ENCODE measurements around the gene SVOPL.
"Not testable (repeated sequence)": the region's sequence is repeated elsewhere in the genome, so short reads cannot be mapped to it uniquely, and the experiment has no call there.

The SVOPL gene

GRCh38 chr7:138735399-138735798 lies 34.2 kb upstream of the SVOPL start:
- H3K36me3 ChIP-seq (ENCODE audit: insufficient read depth, low read length), result no peaks in the 10 kb centered on the region
- H3K79me2 ChIP-seq (ENCODE audit: insufficient read depth, low read length), result no peaks in the 10 kb centered on the region
- no peaks in the 10 kb centered on the region for H4K20me1 ChIP-seq (ENCODE audit: insufficient read depth, low read length)
- no peaks in the 10 kb centered on the region for H3K4me1 ChIP-seq (ENCODE audit: insufficient read depth, low read length)
- H2AFZ ChIP-seq (ENCODE audit: low read depth, low read length), result no peak overlapping the region
- no peak overlapping the region for H3K27ac ChIP-seq (ENCODE audit: low read length)
- DNase-seq (no peak), ATAC-seq (ENCODE audit: insufficient read depth, low read depth) (no peak)
- H3K4me3 ChIP-seq (ENCODE audit: low read depth in 1 of 2, low read length in 2 of 2), result no peak overlapping the region
- peaks cover 4% of the 10 kb centered on the region for H3K9me3 ChIP-seq (ENCODE audit: insufficient read depth, low read length, severe bottlenecking)
- TF ChIP-seq EZH2 (IDR thresholded peaks at IDR 0.05; ENCODE audit: borderline replicate concordance, low read depth, low read length, severe bottlenecking), result no peak
- TF ChIP-seq, protein P1, sequence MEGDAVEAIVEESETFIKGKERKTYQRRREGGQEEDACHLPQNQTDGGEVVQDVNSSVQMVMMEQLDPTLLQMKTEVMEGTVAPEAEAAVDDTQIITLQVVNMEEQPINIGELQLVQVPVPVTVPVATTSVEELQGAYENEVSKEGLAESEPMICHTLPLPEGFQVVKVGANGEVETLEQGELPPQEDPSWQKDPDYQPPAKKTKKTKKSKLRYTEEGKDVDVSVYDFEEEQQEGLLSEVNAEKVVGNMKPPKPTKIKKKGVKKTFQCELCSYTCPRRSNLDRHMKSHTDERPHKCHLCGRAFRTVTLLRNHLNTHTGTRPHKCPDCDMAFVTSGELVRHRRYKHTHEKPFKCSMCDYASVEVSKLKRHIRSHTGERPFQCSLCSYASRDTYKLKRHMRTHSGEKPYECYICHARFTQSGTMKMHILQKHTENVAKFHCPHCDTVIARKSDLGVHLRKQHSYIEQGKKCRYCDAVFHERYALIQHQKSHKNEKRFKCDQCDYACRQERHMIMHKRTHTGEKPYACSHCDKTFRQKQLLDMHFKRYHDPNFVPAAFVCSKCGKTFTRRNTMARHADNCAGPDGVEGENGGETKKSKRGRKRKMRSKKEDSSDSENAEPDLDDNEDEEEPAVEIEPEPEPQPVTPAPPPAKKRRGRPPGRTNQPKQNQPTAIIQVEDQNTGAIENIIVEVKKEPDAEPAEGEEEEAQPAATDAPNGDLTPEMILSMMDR (IDR thresholded peaks at IDR 0.05; ENCODE audit: borderline replicate concordance, extremely low read depth, low read length, poor library complexity, severe bottlenecking), result no peak
- H3K9ac ChIP-seq (ENCODE audit: low read depth, low read length), result no peak overlapping the region
- H3K27me3 ChIP-seq (ENCODE audit: insufficient read depth, low read length, poor library complexity), result no peaks in the 10 kb centered on the region
- no peak overlapping the region for H3K4me2 ChIP-seq (ENCODE audit: insufficient read depth, low read length)

DNA sequence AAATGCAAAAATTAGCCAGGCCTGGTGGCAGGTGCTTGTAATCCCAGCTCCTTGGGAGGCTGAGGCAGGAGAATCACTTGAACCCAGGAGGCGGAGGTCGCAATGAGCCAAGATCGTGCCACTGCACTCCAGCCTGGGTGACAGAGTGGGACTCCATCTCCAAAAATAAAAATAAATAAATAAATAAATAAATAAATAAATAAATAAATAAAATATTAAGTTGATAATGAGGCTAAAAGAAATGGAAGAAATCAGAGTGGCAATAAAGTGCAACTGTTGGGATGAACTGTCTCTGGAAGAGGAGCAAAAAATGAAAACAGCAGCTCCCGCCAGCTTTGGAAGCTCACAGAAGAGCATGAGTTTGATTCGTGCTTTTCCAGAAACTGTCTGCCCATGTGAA lies 30.6 kb upstream of the SVOPL start:
- not testable (repeated sequence) for H3K27ac ChIP-seq (ENCODE audit: low read length); H3K27me3 ChIP-seq (ENCODE audit: insufficient read depth, low read length, poor library complexity); H3K79me2 ChIP-seq (ENCODE audit: insufficient read depth, low read length); H3K4me2 ChIP-seq (ENCODE audit: insufficient read depth, low read length); ATAC-seq (ENCODE audit: insufficient read depth, low read depth); DNase-seq; H3K4me1 ChIP-seq (ENCODE audit: insufficient read depth, low read length); H3K36me3 ChIP-seq (ENCODE audit: insufficient read depth, low read length); H3K4me3 ChIP-seq (ENCODE audit: low read depth in 1 of 2, low read length in 2 of 2); H2AFZ ChIP-seq (ENCODE audit: low read depth, low read length); H4K20me1 ChIP-seq (ENCODE audit: insufficient read depth, low read length); H3K9ac ChIP-seq (ENCODE audit: low read depth, low read length); H3K9me3 ChIP-seq (ENCODE audit: insufficient read depth, low read length, severe bottlenecking)

DNA sequence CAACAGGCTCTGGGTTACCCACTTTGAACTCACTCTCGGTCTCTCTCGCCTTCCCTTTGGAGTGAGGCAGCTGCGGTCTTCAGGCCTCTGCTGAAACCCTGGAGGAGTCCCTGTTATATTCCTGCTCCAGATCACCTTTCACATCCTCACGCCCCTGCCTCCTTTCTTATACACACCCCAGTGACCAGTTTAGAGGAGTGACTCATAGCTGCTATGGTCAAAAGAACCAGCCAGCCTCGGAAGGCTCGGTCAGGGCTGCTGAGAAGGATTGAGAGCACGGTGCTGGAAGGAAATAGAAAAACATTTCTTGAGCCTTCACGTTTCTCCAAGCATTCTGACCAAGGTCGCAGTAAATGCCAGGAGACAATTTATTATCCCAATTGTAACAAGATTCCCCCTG lies 28.3 kb upstream of the SVOPL start:
- Histone ChIP-seq H3K9me3 (ENCODE audit: insufficient read depth, low read length, severe bottlenecking) (no peaks in the 10 kb centered on the region), H3K9ac (ENCODE audit: low read depth, low read length) (no peak overlapping the region), H3K27me3 (ENCODE audit: insufficient read depth, low read length, poor library complexity) (no peaks in the 10 kb centered on the region), H3K4me2 (ENCODE audit: insufficient read depth, low read length) (no peak overlapping the region), H3K36me3 (ENCODE audit: insufficient read depth, low read length) (no peaks in the 10 kb centered on the region), H3K79me2 (ENCODE audit: insufficient read depth, low read length) (no peaks in the 10 kb centered on the region), H4K20me1 (ENCODE audit: insufficient read depth, low read length) (no peaks in the 10 kb centered on the region), H3K27ac (ENCODE audit: low read length) (no peak overlapping the region), H2AFZ (ENCODE audit: low read depth, low read length) (no peak overlapping the region), H3K4me3 (ENCODE audit: low read depth in 1 of 2, low read length in 2 of 2) (no peak overlapping the region), H3K4me1 (ENCODE audit: insufficient read depth, low read length) (no peaks in the 10 kb centered on the region)
- ATAC-seq (ENCODE audit: insufficient read depth, low read depth) (no peak), DNase-seq (no peak)
- no peak for TF ChIP-seq EZH2 (IDR thresholded peaks at IDR 0.05; ENCODE audit: borderline replicate concordance, low read depth, low read length, severe bottlenecking)
- TF ChIP-seq, protein P1 (IDR thresholded peaks at IDR 0.05; ENCODE audit: borderline replicate concordance, extremely low read depth, low read length, poor library complexity, severe bottlenecking), result no peak

DNA sequence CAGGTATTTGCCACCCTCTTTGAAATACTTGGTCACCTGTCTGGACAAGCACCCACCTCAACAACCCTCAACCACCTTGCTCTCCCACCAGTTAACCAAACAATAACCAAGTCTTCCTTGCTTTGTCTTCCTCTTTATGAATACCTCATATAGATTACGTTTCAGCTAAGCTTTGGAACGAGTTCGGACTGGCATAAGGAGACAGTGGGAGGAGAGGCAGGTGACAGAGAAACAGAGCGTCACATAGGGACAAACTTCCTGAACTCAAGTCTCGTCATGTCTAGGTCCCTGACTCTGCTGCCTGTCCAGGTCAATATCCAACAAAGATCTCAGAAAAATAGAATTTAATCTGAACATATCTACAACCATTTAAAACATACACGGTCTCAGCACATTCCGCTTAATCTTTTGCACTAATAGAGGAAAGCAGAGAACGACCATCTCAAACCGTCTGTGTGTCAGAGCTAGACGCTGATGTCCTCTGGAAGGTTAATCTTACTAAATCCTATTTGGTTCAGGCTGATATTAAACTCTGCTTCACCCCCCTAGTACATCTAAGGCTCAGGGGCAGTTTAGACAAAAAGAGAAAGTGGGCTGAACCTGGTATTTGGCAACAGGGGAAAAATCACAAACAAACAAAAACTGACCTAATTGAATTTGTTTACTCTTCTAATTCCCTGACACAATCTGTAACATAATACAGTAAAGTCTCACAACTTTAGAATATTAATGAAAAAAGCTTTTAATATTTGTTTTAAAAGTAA lies 26.4 kb upstream of the SVOPL start:
- H3K79me2 ChIP-seq (ENCODE audit: insufficient read depth, low read length), result no peaks in the 10 kb centered on the region

More for the DNA sequence above, 26.4 kb upstream of the SVOPL start:
- no peak overlapping the region for H3K9ac ChIP-seq (ENCODE audit: low read depth, low read length)
- no peaks in the 10 kb centered on the region for H4K20me1 ChIP-seq (ENCODE audit: insufficient read depth, low read length)
- DNase-seq (no peak), ATAC-seq (ENCODE audit: insufficient read depth, low read depth) (no peak)
- no peaks in the 10 kb centered on the region for H3K4me1 ChIP-seq (ENCODE audit: insufficient read depth, low read length)
- no peak overlapping the region for H2AFZ ChIP-seq (ENCODE audit: low read depth, low read length)
- H3K27ac ChIP-seq (ENCODE audit: low read length), result no peak overlapping the region
- H3K9me3 ChIP-seq (ENCODE audit: insufficient read depth, low read length, severe bottlenecking), result no peaks in the 10 kb centered on the region
- no peaks in the 10 kb centered on the region for H3K27me3 ChIP-seq (ENCODE audit: insufficient read depth, low read length, poor library complexity)
- no peak for TF ChIP-seq EZH2 (IDR thresholded peaks at IDR 0.05; ENCODE audit: borderline replicate concordance, low read depth, low read length, severe bottlenecking)
- TF ChIP-seq, protein P1 (IDR thresholded peaks at IDR 0.05; ENCODE audit: borderline replicate concordance, extremely low read depth, low read length, poor library complexity, severe bottlenecking), result no peak
- no peak overlapping the region for H3K4me2 ChIP-seq (ENCODE audit: insufficient read depth, low read length)
- H3K4me3 ChIP-seq (ENCODE audit: low read depth in 1 of 2, low read length in 2 of 2), result no peak overlapping the region
- no peaks in the 10 kb centered on the region for H3K36me3 ChIP-seq (ENCODE audit: insufficient read depth, low read length)
